ENCODE data around the gene RELN.

Gene RELN

DNA sequence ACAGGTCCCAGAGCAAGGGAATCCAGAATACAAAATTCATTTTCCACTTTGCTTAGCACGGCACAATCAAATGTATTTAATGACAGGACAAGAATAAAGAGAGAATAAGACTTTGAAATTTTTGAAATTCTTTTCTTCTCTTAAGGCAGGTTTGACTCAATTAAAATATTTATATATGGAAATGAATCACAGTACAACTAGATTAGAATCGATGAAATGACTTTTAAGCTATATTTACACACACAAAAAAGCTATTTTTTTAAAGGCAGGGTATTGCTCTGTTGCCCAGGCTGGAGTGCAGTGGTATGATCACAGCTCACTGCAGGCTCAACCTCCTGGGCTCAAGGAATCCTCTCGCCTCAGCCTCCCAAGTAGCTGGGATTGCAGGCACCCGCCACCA lies 278.0 kb downstream of the RELN start:
- DNase-seq: no peak

DNA sequence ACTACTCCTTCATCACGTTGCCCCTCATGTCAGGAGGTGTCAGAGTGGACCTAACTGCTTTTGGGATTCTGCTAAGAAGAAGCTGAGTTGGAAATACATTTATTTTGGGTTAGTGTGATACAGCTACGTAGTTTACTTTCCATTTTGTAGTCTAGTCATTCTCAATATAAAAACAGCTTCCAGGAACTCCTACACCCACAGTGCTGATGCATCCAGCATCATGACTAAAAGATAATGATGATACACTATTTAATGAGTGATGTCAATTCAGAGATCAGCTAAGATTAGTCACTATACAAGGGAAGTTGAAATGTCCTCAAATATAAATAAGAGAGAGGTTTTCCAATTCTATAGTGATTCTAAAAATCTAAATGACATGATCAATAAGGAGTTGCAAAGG lies 279.2 kb downstream of the RELN start:
- no peak for DNase-seq

DNA sequence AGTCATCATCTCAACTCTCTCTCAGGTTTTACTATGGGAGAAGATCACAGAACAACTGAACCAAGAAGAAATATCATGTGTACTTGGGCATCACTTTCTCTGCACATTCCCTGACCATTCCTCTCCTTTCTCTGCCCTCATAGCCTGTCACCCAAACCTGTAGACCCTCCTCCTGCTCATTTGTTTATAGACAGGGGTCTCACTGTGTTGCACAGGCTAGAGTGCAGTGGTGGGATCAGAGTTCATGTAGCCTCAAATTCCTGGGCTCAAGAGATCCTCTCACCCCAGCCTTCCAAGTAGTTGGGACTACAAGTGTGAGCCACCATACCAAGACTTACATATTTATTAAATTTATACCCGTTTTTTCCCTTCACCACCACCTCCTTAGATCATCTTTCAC lies 282.7 kb downstream of the RELN start:
- DNase-seq: no peak

- DNase-seq: no peak
These were observed 283.9 kb downstream of the RELN start for GRCh38 chr7:103705542-103705941.

GRCh38 chr7:103704701-103705100 lies 284.8 kb downstream of the RELN start:
- no peak for DNase-seq

DNA sequence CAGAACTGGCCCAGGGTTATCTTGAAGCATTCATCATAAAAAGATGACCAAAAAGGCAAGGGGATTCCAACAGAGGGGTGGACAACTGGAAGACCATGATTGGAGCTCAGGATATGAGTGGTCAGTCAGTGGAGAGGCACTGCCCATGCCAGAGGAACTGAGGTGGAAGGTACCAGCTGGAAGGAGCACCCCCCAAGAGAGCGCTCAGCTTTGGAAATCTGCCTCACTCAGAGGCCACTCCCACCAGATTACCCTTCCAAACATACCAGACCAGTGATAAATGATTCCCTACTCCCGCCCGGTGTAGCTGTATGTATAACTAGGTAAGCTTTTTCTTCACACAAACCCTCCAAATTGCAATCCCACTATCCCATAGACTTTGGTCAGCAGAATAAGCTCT lies 286.5 kb downstream of the RELN start:
- DNase-seq: no peak

DNA sequence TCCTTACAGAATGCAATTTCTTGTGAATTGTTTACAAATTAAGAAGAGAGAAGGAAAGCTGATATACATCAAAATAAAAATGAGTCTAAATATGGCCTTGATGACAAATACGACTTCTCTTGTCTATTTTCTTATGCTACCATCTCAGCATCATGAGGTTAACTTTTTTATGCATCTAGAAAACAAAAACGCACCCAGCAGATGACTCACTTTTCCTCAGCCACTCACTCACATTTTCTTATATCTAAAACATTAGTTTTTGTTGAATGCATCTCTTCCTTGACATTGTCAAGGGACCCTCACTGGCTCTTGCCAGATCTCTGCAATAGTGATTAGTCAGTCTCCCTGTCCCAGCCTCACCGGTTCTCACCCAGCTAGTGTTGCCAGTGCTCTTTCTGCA lies 287.0 kb downstream of the RELN start:
- DNase-seq: no peak

DNA sequence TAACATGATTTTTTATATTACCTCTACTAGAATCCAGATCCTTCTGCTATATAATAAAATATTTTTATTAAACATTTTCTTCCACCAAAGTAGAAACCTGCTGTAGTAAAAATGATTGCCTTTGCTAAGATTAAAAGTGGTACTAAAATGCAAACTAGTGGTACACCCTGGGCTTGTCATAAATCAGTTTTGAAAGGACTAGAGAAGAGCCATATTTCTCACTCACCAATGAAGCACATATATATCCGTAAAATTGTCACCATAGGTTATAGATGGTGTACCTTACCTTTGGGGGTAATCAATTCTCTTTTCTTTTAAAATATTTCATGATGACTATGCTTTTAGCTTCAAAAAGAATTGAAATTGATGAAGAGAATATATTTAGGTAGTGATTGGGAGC lies 290.4 kb downstream of the RELN start:
- DNase-seq: no peak

- DNase-seq: no peak
These were observed 291.4 kb downstream of the RELN start for GRCh38 chr7:103698064-103698463.

GRCh38 chr7:103695521-103695920 lies 293.9 kb downstream of the RELN start:
- DNase-seq: no peak

DNA sequence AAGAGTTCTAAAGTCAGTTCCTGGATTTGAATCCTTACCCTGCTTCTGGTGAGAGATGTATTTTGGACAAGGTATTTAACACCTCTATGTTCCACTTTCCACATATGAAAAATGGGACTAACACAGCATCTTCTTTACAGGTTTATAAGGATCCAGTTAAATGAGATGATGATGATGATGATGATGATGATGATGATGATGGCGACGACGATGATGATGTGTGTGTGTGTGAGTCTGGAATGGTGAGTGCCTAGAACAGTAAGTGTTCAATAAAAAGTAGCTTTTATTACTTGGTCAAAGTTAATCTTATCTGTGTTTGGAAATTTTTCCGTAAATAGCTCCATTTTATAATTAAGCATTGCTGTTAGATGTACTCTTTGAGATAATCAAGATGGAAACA lies 295.2 kb downstream of the RELN start:
- DNase-seq: no peak

- no peak for DNase-seq
These were observed 298.2 kb downstream of the RELN start for GRCh38 chr7:103691291-103691690.

DNA sequence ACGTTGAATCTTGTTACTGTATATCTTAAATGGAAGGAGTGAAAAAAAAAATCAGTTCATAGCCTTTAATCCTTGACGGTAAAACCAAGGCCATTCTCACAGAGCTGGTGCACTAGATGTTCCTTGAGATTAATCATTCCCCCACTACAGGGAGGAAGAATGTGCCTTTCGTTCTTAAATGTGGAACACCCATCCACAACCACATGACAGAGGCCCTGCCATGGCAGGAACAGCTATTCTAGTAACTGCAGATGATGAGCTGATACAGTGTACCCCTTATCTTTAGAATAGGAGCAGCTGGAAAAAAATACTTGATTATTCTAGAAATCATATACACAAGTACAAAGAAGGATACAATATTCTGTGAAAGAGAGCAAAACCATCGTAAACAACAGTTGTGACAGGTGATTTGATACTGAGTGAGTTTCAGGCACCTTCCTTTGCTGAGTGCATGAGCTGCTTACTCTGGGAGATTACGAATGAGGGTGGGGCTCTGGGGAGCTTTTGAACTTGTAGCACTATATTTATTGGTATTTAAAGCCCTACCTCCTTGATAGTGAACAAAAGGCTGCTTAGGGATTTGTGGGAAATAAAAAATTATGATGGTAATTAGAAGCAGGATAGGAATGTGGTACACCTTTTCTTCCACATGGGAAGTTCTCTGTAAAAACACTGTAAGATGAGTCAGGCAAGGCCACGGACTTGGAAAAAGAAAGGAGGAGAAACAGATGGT lies 299.1 kb downstream of the RELN start:
- no peak for DNase-seq

GRCh38 chr7:103689255-103689654 lies 300.2 kb downstream of the RELN start:
- DNase-seq: no peak

- peak; percentile 83 for DNase-seq
These were observed 301.5 kb downstream of the RELN start for GRCh38 chr7:103687951-103688350.

- DNase-seq: no peak
These were observed 302.2 kb downstream of the RELN start for GRCh38 chr7:103687272-103687671.

DNA sequence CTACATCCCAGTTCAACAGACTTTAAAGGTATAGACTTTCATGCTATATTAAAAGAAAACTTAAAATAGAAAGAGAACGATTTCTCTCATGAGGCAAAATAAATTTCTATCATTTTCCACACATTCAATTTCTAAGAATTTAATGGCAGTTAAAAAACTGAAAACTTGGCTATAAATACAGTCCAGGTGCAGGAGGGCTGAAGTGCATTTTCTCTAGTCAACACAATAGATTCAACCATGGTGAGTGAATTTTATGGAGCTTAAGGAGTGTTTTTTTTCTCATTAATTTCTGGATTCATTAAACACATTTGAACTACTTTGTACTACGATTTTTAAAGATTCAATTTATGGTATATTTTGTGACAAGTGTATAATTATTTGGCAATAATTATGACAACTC lies 302.7 kb downstream of the RELN start:
- DNase-seq: no peak

- DNase-seq: peak; percentile 92
These were observed 303.4 kb downstream of the RELN start for GRCh38 chr7:103686064-103686463.

DNA sequence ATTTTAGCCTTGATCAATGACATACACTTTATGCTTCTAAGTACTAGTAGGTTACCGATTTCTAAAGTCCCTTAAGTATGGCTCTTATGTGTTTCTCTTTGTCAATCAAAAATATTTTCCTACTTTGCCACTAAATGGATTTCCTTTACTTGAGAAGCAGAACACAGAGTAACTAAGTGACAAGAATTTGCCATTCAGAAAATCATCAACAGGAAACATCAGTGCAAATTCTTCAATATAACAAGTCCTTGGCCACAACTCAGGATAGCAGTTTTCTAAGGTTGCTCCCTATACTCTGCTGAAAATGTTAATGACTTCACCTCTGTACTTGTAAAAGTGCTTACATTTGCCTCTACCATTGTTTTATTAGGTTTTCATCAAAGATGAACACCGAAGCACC lies 303.8 kb downstream of the RELN start:
- no peak for DNase-seq

GRCh38 chr7:103683348-103683747 lies 306.1 kb downstream of the RELN start:
- no peak for DNase-seq

DNA sequence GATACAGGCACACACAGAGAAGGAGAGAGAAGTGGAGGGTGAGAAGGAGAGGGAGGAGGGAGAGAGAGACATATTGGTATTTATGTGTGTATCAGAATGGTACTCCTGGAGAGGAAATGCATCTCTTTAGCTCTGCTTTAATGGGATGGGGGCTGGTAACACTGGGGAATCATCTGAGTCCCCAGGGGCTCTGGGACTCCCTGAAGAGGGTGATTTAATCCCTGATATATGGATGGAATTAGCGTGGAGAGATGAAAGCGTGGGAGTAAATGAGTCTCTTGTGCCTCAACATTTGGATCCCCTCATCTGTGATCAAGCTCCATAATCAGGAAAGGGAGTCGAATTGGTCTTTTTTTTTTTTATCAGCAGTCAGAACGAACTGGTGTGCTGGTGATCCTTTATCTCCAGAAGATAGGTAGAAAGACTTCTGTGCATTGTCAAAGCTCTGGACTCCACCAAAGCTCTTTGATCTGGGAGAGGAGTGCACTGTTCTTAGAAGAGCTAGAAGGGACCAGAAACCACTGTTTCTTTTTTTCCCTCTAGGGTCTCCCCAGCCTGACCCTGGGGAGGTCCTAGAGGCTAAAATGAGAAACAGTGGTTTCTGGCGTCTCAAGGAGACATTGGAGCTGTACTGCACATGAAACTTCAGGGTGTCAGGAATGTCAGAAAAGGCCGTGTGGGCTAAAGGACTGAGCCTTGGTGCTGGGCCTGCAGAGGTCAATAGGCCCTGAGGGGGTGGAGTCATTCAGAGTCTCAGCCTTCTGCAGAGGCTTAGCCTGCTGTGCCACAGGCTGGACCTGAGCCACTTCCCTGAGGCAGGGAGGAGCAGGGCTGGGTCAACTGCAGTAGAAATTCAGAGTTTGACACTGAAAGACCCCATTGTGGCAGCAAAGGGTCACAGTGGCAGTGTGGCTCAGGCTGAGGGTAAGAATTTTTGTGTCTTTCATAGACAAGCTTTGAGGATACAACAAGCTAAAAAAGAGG lies 309.0 kb downstream of the RELN start:
- DNase-seq: no peak

- no peak for DNase-seq
These were observed 310.0 kb downstream of the RELN start for GRCh38 chr7:103679151-103680132.
